Inflammatory macrophage (primary cell): ENCODE measurements around the gene SEC22A.

Source experiments
- DNase-seq, 2 donors: peaks; one replicate each; pipeline ENCODE4 v3.0.0-alpha.2; 2020 to 2022

SEC22A gene

GRCh38 chr3:123310186-123310585 lies 108.4 kb downstream of the SEC22A start:
- DNase-seq: no peak

GRCh38 chr3:123310741-123311140 lies 109.0 kb downstream of the SEC22A start:
- no peak for DNase-seq

GRCh38 chr3:123311201-123311600 lies 109.5 kb downstream of the SEC22A start:
- DNase-seq: no peak

- DNase-seq: no peak
These were observed 110.9 kb downstream of the SEC22A start for GRCh38 chr3:123312331-123313265.

GRCh38 chr3:123313889-123314288 lies 112.1 kb downstream of the SEC22A start:
- DNase-seq: no peak

- no peak for DNase-seq
These were observed 112.9 kb downstream of the SEC22A start for GRCh38 chr3:123314359-123315270.

- no peak for DNase-seq
These were observed 113.5 kb downstream of the SEC22A start for GRCh38 chr3:123315271-123315595.

GRCh38 chr3:123317716-123318115 lies 116.0 kb downstream of the SEC22A start:
- no peak for DNase-seq

- no peak for DNase-seq
These were observed 116.6 kb downstream of the SEC22A start for GRCh38 chr3:123318374-123318773.

GRCh38 chr3:123319760-123320159 lies 118.0 kb downstream of the SEC22A start:
- DNase-seq: no peak

- no peak for DNase-seq
These were observed 118.5 kb downstream of the SEC22A start for GRCh38 chr3:123320221-123320620.

- no peak for DNase-seq
These were observed 120.1 kb downstream of the SEC22A start for GRCh38 chr3:123321806-123322205.

GRCh38 chr3:123322866-123323265 lies 121.1 kb downstream of the SEC22A start:
- DNase-seq: no peak
